ENCODE measurements around the gene EXOC1L.
A peak's percentile ranks its signal among the peaks of the same experiment; 100 is the strongest.
"Not testable (repeated sequence)": the region's sequence is repeated elsewhere in the genome, so short reads cannot be mapped to it uniquely, and the experiment has no call there.

The EXOC1L gene

GRCh38 chr4:55838952-55839351 lies 19.4 kb downstream of the EXOC1L start:
- no peak for FAIRE-seq

- no peak for FAIRE-seq
Observed at GRCh38 chr4:55840956-55841355, 21.4 kb downstream of the EXOC1L start.

DNA sequence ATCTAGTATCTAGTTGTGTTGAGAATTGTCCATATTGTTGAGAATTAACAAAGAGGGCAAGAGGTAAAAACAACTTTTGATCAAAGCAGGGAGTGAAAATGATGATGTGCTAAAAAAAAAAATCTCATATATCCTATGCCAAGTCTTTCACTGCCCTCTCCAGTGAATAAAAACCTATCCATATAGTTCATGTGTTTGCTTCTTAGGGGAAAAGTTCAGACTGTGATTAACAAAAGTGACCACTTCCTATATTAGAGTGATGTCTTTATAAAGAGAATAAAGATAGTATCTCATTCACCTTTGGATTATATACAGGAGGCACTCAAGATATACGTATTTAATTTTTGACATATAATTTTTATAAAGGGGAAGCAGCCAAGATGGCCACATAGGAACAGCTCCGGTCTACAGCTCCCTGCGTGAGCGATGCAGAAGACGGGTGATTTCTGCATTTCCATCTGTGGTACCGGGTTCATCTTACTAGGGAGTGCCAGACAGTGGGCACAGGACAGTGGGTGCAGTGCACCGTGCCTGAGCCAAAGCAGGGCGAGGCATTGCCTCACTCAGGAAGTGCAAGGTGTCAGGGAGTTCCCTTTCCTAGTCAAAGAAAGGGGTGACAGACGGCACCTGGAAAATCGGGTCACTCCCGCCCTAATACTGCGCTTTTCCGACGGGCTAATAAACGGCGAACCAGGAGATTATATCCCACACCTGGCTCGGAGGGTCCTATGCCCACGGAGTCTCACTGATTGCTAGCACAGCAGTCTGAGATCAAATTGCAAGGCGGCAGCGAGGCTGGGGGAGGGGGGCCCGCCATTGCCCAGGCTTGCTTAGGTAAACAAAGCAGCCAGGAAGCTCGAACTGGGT lies 22.0 kb downstream of the EXOC1L start:
- FAIRE-seq: not testable (repeated sequence)

- FAIRE-seq: not testable (repeated sequence)
Observed at GRCh38 chr4:55842312-55842711, 22.7 kb downstream of the EXOC1L start.

- no peak for FAIRE-seq
Observed at GRCh38 chr4:55849724-55850123, 30.1 kb downstream of the EXOC1L start.

- no peak for FAIRE-seq
Observed at GRCh38 chr4:55851885-55852284, 32.3 kb downstream of the EXOC1L start.

DNA sequence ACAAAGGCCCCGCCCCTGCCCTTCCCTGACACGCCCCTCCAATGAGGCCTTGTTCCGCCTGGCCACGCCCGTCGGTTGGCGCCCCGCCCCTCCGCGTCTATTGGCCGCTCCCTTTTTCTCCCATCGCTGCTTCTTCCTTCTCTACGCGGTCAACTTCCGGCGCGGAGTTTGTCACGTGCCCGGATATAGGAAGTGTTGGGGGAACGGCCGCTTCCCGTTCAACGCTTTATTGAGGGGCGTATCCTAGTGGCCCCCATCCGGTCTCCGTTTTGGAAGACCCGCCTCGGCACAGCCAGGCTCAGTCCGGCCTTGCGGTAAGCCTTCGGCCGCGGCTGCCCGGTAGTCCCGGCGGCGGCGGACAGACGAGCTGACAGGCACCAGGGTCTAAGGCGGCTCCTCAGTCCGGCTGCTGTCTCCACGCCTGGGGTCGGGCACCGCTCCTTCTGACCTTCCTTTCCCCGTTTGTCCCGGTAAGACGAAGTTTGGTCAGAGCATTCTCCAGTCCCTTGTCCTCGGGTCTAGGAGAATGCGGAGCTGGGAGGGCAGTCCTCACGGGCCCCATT lies 34.0 kb downstream of the EXOC1L start, which contains the start of gene EXOC1:
Gene EXOC1 (plus strand): TSS at position 165 of the 563 bp plus-strand sequence. CDS start 4,676 bp downstream, outside the sequence.
- peak; percentile 97 for FAIRE-seq

DNA sequence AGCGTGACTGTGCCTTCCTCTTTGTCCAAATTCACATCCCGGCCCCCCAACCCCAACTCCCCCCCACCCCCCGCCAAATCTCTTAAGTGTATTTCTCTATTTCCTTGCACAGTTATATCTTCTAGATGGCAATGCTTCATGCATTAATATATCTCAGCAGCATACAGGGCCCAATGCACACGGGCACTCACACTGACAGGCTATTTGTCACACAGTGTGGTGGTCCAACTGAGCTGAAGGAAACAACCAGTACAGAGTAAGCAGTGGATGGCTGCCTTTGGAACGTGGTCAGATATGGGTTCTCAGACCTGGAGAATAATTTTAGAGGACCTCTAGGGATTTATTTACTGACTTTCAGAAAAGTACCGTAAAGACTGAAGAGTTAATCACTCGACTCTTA lies 34.5 kb downstream of the EXOC1L start:
- FAIRE-seq: no peak

GRCh38 chr4:55857586-55857985 lies 38.0 kb downstream of the EXOC1L start:
- no peak for FAIRE-seq

- no peak for FAIRE-seq
Observed at GRCh38 chr4:55859711-55860110, 40.1 kb downstream of the EXOC1L start.

DNA sequence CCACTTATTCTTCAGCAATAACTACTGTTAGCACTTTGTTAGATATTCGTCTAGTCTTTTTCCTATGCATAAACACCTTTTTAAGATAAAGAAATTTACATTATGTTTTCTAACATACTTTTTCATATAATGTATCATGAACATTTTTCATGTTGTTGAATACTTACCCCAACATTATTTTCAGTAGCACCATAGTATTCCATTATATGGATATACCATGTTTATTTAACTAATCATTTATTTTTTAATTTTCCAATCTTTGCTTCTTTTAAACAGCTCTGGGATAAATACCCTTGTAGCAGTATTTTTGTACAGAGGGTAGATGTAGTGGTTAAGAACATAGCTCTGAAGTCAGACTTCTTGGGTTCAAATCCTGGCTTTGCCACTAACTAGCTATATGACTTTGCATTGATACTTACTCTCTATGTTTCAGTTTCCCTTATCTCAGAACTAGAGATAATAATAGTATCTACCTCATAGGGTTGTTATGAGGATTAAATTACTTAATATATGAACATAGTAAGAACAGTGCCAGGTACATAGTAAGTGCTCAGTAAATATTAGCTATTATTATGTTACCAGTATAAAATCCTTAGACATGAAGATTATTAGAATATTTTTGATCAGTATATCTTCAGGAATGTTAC lies 45.1 kb downstream of the EXOC1L start:
- FAIRE-seq: no peak

- no peak for FAIRE-seq
Observed at GRCh38 chr4:55865228-55865806, 45.7 kb downstream of the EXOC1L start.

DNA sequence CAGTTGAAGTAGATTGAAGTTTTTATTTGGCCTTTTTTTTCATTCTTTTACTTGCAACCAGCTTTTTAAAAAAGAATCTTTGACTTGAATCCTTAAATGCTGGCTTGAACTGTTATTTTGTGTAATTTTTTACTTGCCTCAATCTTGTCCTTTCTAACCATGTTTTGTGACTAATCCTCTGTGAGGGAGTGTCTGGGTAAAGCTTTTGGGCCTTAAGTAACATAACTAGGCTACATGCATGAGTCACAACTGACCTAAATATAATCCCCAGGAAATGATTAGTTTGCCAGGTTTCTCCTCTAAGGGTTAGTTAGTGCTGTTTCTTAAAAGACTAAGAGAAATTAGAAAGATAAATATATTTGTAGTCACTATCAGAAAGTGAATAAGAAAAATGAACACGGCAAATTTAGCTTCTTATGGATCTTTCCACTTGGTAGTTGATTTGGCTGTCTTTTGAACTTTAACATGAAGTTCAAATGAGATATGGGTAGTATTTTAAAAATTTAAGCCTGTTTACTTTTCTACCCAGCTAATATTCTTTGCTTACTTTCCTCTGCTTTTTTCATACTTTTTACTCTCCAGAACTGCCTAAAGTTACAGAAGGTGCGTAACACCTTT lies 46.8 kb downstream of the EXOC1L start:
- peak; percentile 86 for FAIRE-seq

- FAIRE-seq: peak; percentile 65
Observed at GRCh38 chr4:55866973-55867574, 47.5 kb downstream of the EXOC1L start.

DNA sequence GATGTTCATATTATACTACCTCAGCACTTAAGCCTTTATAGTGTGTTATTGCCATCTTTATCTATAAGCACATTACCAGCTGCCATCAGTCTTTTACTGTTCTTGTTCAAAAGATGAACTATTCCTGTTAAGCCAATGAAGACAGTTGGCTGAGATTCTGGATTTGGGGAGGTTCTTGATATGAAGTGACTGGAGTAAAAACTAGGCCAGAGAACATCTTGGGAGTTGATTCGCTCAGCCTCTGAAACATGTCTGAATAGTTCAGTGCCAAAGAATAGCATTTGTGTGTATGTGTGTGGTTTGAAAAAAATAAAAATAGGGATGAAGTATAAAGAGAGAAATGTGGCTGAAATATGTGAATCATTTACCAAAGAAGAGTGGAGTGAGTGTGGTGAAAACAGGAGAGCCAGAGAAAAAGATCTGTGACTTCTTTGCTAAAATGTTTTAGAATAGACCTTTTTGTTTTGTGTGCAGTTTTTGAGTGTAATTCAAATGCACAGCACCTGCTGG lies 49.0 kb downstream of the EXOC1L start:
- FAIRE-seq: no peak

DNA sequence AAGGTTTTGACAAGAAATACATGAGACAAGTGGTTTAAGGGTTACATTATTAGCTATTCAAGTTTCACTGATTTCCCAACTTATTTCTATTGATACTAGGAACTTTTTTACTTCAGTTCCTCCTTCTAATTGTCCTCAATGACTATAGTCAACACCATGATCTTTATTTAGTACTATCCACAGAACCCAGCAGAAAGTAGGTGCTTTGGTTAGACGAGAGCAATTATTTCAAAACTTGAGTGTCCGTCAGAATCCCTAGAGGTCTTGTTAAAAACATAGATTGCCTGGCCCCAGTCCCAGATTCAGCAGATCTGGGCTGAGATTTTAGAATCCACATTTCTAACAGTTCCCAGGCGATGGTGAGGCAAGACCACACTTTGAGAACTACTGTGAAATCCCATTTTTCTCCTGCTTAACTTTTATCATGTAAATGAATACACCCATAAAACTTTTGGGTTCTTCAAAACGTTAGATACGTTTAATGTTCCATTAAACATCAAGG lies 51.8 kb downstream of the EXOC1L start:
- no peak for FAIRE-seq

- no peak for FAIRE-seq
Observed at GRCh38 chr4:55874831-55875230, 55.2 kb downstream of the EXOC1L start.

GRCh38 chr4:55876387-55876786 lies 56.8 kb downstream of the EXOC1L start:
- no peak for FAIRE-seq

- no peak for FAIRE-seq
Observed at GRCh38 chr4:55879224-55879623, 59.6 kb downstream of the EXOC1L start.

DNA sequence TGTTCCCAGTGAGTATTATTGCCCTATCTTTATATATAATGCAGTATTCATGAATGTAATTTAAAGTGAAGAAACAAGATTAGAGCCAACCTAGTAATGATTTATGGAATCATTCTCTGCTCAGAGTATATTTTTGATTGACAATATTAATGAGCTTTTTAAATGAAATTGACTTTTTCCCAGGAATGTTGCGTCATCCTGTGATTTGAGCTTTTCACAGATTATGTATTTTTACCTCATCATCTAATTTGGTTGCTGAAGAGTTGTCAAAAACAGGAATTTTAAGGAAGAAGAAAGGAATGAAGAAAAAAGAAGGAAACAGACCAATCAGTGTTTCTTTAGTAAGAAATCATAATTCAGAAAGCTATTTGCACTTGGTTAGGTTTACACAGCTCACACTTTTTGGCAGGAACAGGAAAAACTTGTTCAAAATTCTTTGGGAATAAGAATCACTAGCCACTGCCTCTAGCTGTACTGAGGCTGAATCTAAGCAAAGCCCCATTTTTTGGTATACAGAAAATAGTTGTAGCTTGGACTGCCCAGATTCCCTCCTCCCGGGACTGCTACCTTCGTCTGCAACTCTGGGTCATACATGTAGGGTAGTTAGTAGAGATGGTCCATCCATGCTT lies 61.2 kb downstream of the EXOC1L start:
- no peak for FAIRE-seq

- no peak for FAIRE-seq
Observed at GRCh38 chr4:55884093-55884850, 64.7 kb downstream of the EXOC1L start.

Measured in endometrium (tissue), 2 donors.